GM18870 (cell line): Measurements from ENCODE around the gene USP47.

Experiments used
- ATAC-seq: cut with Tn5 transposase; IDR thresholded peaks from one replicate; pipeline ENCODE4 v1.9.1; 2021; ENCODE audit warnings: moderate library complexity; ENCODE audit not compliant: unreplicated experiment

The USP47 gene, protein sequence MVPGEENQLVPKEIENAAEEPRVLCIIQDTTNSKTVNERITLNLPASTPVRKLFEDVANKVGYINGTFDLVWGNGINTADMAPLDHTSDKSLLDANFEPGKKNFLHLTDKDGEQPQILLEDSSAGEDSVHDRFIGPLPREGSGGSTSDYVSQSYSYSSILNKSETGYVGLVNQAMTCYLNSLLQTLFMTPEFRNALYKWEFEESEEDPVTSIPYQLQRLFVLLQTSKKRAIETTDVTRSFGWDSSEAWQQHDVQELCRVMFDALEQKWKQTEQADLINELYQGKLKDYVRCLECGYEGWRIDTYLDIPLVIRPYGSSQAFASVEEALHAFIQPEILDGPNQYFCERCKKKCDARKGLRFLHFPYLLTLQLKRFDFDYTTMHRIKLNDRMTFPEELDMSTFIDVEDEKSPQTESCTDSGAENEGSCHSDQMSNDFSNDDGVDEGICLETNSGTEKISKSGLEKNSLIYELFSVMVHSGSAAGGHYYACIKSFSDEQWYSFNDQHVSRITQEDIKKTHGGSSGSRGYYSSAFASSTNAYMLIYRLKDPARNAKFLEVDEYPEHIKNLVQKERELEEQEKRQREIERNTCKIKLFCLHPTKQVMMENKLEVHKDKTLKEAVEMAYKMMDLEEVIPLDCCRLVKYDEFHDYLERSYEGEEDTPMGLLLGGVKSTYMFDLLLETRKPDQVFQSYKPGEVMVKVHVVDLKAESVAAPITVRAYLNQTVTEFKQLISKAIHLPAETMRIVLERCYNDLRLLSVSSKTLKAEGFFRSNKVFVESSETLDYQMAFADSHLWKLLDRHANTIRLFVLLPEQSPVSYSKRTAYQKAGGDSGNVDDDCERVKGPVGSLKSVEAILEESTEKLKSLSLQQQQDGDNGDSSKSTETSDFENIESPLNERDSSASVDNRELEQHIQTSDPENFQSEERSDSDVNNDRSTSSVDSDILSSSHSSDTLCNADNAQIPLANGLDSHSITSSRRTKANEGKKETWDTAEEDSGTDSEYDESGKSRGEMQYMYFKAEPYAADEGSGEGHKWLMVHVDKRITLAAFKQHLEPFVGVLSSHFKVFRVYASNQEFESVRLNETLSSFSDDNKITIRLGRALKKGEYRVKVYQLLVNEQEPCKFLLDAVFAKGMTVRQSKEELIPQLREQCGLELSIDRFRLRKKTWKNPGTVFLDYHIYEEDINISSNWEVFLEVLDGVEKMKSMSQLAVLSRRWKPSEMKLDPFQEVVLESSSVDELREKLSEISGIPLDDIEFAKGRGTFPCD (N-terminal part only)

DNA sequence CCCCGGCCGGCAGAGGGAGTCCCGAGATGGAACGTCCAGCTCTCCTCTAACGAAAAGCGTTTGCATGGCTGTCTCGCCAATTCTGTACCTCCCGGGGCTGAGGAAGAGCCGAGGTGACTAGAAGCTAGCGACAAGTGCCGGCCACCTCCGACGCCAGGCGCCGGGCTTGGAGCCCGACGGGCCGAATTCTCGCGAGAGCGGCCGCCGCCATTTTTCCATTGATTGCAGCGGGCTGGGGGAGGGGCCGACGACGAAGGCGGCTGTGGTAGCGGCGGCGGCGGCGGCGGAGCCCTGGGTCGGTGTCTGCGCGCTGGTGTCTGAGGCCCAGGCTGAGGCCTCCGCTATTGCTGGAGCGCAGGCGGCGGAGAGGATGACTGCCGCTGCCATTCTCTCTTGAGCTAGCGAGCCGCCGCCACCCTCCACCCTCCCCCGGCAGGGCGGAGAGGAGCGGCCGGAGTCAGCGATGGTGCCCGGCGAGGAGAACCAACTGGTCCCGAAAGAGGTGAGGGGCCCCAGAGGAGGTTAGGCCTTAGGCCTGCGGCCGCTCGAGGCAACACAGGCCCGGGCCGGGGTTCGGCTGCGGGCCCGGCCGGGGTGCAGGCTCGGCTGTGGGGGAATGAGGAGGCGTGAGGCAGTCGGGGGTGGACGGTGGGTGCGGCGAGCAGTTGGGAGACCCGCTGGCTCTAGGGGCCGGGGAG is at the start of gene USP47:
TSS of gene USP47 (plus strand) at position 250 of the 698 bp plus-strand sequence. CDS start at position 464, 214 bp downstream.
- ATAC-seq, result peak; percentile 57

DNA sequence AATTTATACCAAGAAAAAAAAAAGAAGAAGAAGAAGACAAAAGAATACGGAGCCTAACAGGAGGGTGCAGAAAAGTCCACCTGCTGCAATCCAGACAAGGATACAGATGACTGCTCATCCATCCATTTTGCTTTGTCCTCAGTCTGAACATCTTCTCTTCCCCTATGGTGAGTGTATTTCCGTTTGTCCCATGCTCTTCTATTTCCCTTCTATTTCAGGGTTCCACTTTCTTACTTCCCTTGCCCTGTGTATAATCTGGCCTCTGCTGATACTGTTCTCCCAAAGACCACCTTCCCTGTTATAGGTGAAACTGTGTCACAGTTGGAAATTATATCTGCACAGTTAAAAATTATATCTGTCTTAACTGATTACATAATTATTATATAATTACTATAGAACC is 48.7 kb upstream of the USP47 start:
- no peak for ATAC-seq

DNA sequence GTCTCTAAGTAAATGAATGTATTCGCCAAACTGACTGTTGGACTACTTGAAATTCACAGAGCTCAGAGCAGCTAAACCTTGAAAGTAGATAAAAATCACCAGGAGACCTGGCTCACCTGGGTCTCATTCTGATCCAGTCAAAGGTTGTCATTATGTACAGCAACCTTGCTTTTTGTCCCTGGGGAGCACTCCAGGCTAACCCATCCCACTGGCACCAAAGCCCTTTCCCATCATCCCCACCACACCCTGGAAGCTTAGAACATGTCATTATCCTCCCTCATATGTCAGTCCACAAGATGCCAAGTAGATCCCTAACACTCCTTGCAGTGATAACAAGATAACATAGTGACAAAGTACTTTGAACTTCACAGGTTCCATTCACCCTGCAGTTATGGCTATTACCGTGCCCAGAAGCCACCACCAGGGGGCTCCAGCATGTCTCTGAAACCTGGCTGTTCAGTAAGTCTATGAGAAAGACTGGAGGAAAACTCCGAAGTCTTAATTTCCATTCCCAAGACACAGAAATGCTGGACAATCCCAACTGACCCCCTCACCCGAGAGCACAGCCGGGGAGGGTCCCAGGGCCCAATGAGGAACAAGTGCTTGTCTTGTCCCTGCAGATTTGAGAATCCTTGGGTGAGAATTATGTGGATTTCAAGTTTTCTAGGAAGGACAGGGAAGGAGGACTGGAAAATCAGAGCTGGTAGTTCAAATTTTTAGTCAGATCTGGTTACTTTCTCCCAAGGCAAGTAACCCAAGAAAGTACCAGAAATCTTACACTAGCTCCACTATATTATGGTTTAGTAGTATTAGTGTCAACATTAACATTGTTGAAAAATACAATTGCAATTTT is 43.0 kb upstream of the USP47 start:
- ATAC-seq, result no peak

DNA sequence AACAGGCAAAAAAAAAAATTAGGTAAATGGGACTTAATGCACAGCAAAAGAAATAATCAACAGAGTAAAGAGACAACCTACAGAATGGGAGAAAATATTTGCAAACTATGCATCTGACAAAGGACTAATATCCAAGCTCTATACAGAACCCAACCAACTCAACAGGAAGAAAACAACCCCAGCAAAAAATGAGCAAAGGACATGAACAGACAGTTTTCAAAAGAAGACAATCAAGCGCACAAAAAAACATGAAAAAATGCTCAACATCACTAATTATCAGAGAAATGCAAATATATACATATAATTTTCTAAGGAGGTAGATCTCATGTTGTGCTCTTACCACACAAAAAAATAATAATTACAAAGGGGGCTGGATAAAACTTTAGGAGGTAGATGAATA is 36.5 kb upstream of the USP47 start:
- ATAC-seq, result no peak

DNA sequence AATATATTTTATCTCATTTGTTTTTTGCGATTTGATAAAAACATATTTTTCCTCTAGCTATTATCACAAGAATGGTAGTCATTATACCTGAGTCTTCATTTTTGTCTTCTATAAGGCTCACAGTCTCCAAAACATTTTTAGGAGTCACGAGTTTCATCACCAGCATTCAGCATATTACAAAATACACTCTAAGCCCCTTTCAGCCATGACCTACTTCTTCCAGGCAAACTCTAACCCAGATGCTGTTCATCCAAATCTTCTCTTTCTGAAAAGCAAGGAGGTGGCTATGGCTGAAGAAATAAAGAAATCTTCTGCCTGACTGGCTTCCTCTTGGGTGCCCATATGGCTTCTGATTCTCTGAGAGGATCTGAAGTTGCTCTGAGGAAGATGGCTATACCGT is 35.7 kb upstream of the USP47 start:
- no peak for ATAC-seq

DNA sequence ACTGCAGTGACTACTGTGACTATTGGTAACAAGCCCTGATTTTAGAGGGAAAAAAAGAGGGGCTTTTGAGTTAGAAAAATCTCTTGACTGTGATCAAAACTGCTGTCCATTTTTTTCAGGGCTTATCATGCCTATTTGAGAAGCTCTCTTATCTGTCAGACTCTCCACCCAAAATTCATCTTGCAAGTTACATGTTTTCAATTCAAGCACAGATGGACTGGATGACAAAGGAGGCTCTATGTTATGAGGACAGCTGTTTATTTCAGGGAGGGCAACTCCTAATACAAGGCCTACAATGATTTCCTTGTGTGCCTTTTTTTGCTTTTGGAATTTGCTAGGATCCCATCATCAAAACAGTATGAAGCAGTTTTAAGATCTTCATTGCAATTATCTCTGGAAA is 35.2 kb upstream of the USP47 start:
- no peak for ATAC-seq

DNA sequence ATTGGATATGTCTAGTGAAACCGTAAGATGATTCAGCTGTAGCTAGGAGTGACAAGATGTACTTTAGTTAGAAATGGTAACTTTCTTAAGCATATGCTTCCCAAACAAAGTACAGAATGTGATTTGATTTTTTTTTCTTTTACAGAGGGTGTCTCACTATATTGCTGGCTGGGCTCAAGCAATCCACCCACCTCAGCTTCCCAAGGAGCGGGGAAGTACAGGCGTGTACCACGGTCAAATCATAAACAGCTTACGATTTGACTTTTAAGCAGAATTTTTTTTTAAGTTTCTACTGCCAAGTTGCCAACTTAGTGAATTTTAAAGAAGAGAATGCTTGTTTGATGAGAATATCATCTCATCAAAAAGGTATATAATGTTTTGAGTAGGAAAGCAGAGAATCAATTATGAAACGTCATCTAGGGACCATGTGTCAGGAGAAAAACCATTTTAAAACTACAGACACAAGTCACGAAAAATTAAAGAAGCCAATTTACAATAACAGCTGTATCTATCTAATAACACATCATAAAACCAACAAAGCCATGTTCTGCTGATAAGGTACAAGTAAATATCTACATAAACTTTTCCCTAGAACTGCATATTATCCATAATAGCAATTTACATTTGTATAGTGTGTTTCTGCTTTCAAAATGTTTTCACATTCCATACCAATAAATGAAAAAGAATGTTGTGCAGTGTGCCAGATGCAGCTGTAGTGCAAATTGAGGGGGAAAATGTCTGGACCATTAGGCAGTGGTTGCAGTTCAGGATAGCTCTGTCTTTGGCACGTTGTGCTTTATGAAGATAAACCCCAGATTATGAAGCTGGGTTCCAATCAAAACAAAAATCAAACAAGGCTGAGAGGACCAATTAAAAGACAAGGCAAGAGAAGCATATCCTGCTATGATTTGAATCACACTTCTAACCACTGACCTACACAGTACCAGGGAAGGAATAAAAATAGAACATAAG is 33.7 kb upstream of the USP47 start:
- no peak for ATAC-seq

DNA sequence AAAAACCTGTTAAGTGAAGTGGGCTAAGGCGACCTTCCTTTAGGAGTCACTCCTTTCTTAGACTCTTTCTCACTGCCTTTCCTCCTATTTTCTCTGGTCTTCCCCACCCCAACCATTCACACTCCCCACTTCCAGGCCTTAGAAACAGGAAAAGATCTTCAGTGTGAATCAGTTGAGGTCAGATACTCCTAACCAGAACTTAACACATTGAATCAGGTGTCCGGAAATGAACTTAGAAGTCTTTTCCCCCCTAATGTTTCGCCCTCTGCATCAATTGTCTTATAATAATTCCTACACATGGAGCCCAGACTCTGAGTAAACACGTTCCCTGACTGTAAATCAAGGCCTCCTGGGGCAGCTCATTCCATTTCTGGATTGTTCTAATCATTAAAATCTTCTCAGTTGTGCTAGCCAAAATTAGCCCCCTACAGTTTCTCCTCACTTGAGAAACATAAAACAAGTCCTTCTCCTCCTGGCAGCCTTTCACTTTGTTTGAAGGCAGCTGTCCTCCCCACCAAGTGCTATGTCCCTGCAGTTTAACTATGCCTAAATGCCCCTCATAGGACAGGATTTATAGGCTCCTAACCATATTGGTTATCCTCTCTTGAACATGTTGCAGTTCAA is 32.7 kb upstream of the USP47 start:
- ATAC-seq, result no peak

DNA sequence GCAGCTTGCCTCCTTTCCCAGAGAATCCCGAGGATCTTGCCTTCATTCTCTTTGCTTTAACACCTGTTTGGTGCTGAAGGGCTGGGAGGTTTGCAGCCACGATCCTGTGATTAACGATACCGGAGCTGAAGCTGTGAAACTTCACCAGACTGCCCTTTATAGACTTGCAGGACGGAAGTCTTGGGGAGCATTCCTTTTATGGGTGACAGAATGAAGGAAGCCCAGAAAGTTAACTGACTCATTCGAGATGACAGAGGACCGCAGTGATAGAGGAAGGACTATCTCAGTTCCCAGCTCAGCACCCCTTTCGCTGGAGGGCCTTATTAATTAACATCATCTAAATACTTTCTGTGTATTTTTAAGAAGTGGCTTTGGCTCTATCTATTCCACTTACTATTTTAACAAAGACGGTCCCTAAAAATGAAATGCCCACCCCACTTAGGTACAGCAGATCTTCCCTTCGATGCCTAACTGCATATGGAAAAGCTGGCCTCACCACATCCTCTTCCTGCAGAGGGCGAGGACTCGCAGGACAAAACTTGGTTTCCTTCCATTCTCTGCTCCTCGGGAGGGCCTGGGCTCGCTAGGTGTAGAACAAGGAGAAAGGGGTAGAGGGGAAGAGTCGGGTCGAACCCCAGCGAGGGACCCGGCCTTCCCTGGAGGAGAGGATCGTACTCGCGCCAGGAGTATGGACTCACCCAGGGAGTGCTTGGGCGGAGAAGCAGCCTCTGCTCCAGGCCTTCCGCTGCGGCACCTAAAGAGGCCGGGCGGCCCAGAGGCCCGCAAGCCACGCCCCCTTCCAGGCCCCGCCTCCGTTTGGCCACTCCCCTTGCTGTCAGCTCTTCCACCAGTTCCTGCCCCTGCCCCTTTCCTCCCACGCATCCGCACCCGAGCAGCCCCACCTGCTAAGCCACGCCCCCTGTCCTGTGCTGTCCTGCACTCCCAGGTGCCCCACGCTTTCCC is 30.7 kb upstream of the USP47 start:
- ATAC-seq, result no peak

DNA sequence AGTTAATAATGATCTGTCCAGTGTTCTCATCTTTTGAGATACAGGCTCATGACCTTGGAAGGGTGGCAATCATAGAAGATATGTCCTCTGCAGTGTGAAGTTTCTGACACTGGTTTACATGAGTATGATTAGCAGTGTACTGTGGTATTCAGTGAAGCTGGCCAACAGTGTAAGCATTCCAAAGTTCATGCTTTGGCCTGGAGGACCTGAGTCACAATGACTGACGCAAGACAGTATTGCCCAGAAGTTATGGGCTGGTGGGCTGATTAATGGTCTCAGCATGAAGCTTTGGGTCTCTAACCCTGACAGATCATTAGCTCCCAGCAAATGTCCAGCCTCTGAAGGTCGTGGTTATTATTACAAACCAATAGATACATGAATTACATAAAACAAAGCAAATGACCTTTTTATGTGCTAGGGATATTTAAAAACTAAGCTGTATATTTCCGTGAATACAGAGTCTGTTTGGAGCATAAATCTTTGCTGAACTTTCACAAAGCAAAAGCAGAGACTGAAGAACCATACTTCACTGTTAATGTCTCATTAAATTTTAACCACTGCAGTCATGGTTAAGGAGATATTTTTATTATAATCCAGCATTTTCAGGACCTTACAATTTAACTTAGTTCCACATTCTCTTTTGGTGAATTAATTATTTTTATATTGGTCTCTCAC is 28.3 kb upstream of the USP47 start:
- no peak for ATAC-seq

DNA sequence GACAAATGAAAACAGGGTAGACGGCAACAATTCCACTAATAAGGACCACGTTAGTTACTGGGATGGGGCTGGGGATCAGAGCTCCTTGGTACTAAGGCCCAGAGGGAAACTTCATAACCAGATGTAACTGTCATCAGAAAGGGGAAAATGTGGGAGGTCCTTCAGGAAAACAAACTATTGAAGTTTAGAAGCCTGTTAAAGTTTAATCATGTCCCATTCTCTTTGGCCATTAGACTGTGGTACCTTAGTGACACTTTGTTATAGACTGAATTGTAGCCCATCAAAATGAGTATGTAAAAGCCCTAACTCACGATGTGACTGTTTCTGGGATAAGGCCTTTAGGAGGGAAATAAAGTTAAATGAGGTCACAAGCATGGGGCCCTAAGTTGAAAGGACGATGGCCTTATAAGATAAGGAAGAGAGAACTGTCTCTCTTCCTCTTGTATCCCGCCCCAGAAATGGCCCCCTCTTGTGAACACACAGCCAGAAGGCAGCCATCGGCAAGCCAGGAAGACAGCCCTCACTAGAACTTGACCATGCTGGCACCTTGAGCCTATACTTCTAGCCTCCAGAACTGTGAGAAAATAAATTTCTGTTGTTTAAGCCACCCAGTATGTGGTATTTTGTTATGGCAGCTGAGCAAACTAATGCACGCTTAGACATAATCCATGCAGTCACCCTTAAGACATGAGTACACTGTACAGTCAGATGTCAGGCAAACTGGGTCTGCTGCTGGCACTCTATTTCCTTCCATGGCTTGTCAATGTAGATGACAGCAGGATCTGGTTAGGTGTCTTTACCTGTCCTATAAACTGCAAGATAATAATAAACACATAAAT is 26.9 kb upstream of the USP47 start:
- no peak for ATAC-seq

DNA sequence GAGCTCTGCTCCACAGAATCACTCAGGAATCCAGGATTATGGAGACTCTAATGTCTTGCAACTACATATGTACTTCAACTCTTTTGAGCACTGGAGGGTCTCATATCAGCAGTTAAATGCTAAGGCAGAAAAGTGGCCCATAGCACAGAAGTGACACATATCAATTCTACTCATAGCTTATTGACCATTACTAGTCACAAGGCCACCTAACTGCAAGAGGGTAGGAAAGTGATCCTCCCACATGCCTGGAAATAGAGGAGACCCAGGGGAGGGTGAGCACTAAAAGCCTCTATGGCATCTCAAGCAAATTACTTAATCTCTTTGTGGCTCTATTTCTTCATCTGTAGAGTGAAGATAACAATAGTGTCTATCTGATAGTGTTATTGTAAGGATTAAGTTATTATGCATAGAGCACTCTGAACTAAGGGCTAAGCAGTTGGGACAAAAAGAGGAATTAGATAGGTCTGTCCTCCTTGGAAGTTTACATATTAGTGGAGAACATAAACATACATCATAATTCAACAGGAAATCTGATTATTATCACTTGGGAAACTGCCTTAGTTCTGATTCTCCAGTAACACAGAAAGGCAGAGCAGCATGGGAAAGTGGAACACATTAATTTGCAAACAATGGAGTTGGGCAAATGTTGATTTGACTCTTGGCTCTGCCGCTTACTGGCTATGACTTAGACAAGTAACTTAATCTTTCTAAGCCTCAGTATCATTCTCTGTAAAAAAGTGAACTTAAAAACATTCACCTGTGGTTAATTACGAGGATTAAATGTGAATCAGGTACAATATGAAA is 25.1 kb upstream of the USP47 start:
- no peak for ATAC-seq

DNA sequence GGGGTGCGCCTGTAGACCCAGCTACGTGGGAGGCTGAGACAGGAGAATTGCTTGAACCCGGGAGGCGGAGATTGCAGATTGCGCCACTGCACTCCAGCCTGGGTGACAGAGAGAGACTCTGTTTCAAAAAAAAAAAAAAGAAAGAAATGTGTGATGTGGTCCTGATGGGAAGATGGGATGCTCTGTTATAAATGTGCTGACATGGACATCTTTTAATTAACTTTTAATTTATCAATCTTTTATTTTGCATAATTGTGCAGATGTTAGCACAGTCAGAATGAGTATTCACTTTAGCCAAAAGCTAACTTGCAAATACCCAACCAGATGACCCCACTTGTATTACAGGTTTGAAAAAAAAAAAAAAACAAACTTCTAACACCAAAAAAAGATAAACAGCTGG is 23.8 kb upstream of the USP47 start:
- ATAC-seq, result no peak

DNA sequence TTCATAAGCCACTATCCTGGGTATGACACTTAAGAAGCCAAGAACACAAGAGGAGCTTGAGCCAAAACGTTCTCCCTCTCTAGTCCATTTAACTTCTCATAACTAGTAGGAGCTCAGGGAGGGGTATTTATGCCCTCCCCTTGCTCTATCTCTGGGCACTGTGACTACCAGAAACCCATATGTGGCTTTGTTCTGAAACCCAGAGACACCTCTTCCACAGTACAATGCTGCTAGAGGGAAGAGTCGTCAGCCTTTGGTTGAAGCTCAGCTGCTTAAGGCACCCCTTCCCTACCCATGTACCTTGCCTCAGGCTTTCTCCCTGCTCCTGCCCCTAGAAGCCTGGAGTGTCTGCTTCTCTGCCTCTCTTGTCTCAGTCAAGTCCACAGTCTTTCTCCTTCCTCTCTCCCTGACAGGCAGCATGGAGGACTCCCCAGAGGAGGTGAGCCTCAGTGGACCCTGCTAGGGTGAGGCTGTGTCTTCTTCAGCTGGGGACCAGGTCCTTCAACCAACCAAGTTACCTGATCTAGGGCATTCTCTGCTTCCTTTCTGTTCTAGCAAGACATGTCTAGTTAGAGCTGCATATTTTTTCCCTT is 23.1 kb upstream of the USP47 start:
- no peak for ATAC-seq
